ENCODE results near the gene RPRD2. TPM values are rescaled to one million over a fixed set of nuclear protein-coding genes. Genes with fewer than 3 reads are reported as not detected.

Gene RPRD2
- total RNA-seq, 1 experiment from 2014 or later: 26.7 TPM

- intact Hi-C loops (cut with micrococcal nuclease): no loop called here
- Histone ChIP-seq H4K20me1 (ENCODE audit: insufficient read depth) (0 out of 2 replicates have a peak, but pooled peaks cover 4% of the 10 kb centered on the region), H3K9me3 (ENCODE audit: control insufficient read depth in 1 of 2, insufficient read depth in 1 of 2, low read depth in 1 of 2, low read length in 2 of 2) (no peaks in the 10 kb centered on the region), H3K36me3 (ENCODE audit: control insufficient read depth in 1 of 2, insufficient read depth in 2 of 2, low read length in 2 of 2) (peaks cover 0 to 6% of the 10 kb centered on the region in 2 experiments; a peak in 1 of 4 replicates), H2AFZ (ENCODE audit: low read depth, low read length, poor library complexity, severe bottlenecking) (no peak overlapping the region), H3K9ac (ENCODE audit: low read length) (no peak overlapping the region), H3K4me2 (ENCODE audit: low read length) (no peak overlapping the region), H3K9me2 (ENCODE audit: insufficient read depth) (no peaks in the 10 kb centered on the region), H3K4me3 (replicated peaks in 1 of 2; ENCODE audit: low read depth in 1 of 2, low read length in 2 of 2) (no peak overlapping the region), H3K27me3 (ENCODE audit: insufficient read depth, low read length) (no peaks in the 10 kb centered on the region), H3K27ac (ENCODE audit: low read depth, low read length) (no peak overlapping the region), H3K4me1 (ENCODE audit: control insufficient read depth in 1 of 2, insufficient read depth in 2 of 2, low read length in 2 of 2) (peaks cover 0 to 6% of the 10 kb centered on the region in 2 experiments; a peak in 1 of 4 replicates), H3K79me2 (ENCODE audit: insufficient read depth, low read length) (peaks cover 51% of the 10 kb centered on the region)
- POLR2A ChIA-PET: no interaction called here
- no peak for DNase-seq (ENCODE audit: low read depth, low spot score)
- no peak for TF ChIP-seq YY1 (IDR thresholded peaks at IDR 0.05; ENCODE audit: extremely low read depth, insufficient replicate concordance, low read depth, low read length)
- no peak for TF ChIP-seq ATF3 (IDR thresholded peaks at IDR 0.05)
- ATAC-seq: no peak
- RAD21 ChIA-PET (ENCODE audit: low non-redundant PET in 1 of 2, low total read pairs in 2 of 2, uncharacterized antibody in 2 of 2, unreplicated experiment in 2 of 2): no interaction called here
- CTCF ChIA-PET: no interaction called here
- BruUV-seq (replicated peaks): no TSS peak
Measured at GRCh38 chr1:150414592-150414991, 50.6 kb downstream of the RPRD2 start.

- no peak overlapping the region for H3K27ac ChIP-seq (ENCODE audit: low read depth, low read length)
- no TSS peak for BruUV-seq (replicated peaks)
- intact Hi-C loops (cut with micrococcal nuclease): no loop called here
- ChIA-PET CTCF (no interaction called here), POLR2A (no interaction called here), RAD21 (ENCODE audit: low non-redundant PET in 1 of 2, low total read pairs in 2 of 2, uncharacterized antibody in 2 of 2, unreplicated experiment in 2 of 2) (no interaction called here)
- ATAC-seq (no peak), DNase-seq (ENCODE audit: low read depth, low spot score) (no peak)
- H3K27me3 ChIP-seq (ENCODE audit: insufficient read depth, low read length): no peaks in the 10 kb centered on the region
- no peak overlapping the region for H3K4me2 ChIP-seq (ENCODE audit: low read length)
- peaks cover 41% of the 10 kb centered on the region for H3K79me2 ChIP-seq (ENCODE audit: insufficient read depth, low read length)
- TF ChIP-seq POLR2A (IDR thresholded peaks at IDR 0.05; ENCODE audit: borderline replicate concordance, extremely low read depth, insufficient read depth, insufficient read length): no peak
- TF ChIP-seq SIN3A (IDR thresholded peaks at IDR 0.05; ENCODE audit: low read depth): no peak
- TF ChIP-seq RAD21 (IDR thresholded peaks at IDR 0.05; ENCODE audit: low read depth): no peak
- TF ChIP-seq CBX3 (IDR thresholded peaks at IDR 0.05; ENCODE audit: low read depth): no peak
- TF ChIP-seq ZNF274 (IDR thresholded peaks at IDR 0.05; ENCODE audit: low read depth, low read length): no peak
- no peak for TF ChIP-seq REST (IDR thresholded peaks at IDR 0.05; ENCODE audit: low read depth)
- no peak for TF ChIP-seq EZH2 (IDR thresholded peaks at IDR 0.05)
- H3K9me2 ChIP-seq (ENCODE audit: insufficient read depth): no peaks in the 10 kb centered on the region
- H3K9ac ChIP-seq (ENCODE audit: low read length): no peak overlapping the region
- 0 out of 2 replicates have a peak, but pooled peaks cover 4% of the 10 kb centered on the region for H4K20me1 ChIP-seq (ENCODE audit: insufficient read depth)
- no peak overlapping the region for H3K4me3 ChIP-seq (replicated peaks in 1 of 2; ENCODE audit: low read depth in 1 of 2, low read length in 2 of 2)
- peaks cover 0 to 6% of the 10 kb centered on the region in 2 experiments; a peak in 1 of 4 replicates for H3K36me3 ChIP-seq (ENCODE audit: control insufficient read depth in 1 of 2, insufficient read depth in 2 of 2, low read length in 2 of 2)
- no peak overlapping the region for H2AFZ ChIP-seq (ENCODE audit: low read depth, low read length, poor library complexity, severe bottlenecking)
- H3K4me1 ChIP-seq (ENCODE audit: control insufficient read depth in 1 of 2, insufficient read depth in 2 of 2, low read length in 2 of 2): peaks cover 0 to under 1% of the 10 kb centered on the region in 2 experiments; a peak in 1 of 4 replicates
- H3K9me3 ChIP-seq (ENCODE audit: control insufficient read depth in 1 of 2, insufficient read depth in 1 of 2, low read depth in 1 of 2, low read length in 2 of 2): no peaks in the 10 kb centered on the region
Measured at GRCh38 chr1:150415800-150416199, 51.9 kb downstream of the RPRD2 start.
